Right lobe of liver (tissue), 6 donors: ENCODE results near the gene CRYBA4. TPM values are rescaled to one million over a fixed set of nuclear protein-coding genes. Genes with fewer than 3 reads are reported as not detected.

Experiments used
- ATAC-seq, 4 donors: fragments of 200-7000 bp; cut with Tn5 transposase; one replicate each; pipeline ENCODE4 v1.9.1; 2020; ENCODE audit warnings: mild to moderate bottlenecking in 4 of 4, moderate library complexity in 4 of 4
- DNase-seq, 3 donors: peaks; one replicate each; pipeline ENCODE4 v3.0.0-alpha.2; 2020
- H3K27ac ChIP-seq, 3 donors: fragments of 200-600 bp; one replicate each; pipeline ENCODE4 v1.8.0; 2022
- H3K27me3 ChIP-seq, 2 donors: fragments of 200-600 bp; one replicate each; pipeline ENCODE4 v1.8.0; 2022
- H3K36me3 ChIP-seq, 4 donors: fragments of 200-600 bp; sonication (generic) in 1 of 4; one replicate each; pipeline versions ENCODE4 v1.5.1 to v1.8.0; 2017 to 2022; ENCODE audit warnings: control low read depth in 1 of 4
- H3K4me1 ChIP-seq, 4 donors: fragments of 200-600 bp; sonication (generic) in 1 of 4; one replicate each; pipeline versions ENCODE4 v1.5.1 to v1.8.0; 2017 to 2022; ENCODE audit warnings: control low read depth in 1 of 4
- H3K4me3 ChIP-seq, 3 donors: fragments of 200-600 bp; one replicate each; pipeline ENCODE4 v1.8.0; 2022
- H3K9me3 ChIP-seq, 4 donors: fragments of 200-600 bp; sonication (generic) in 1 of 4; one replicate each; pipeline versions ENCODE4 v1.5.1 to v1.8.0; 2017 to 2022; ENCODE audit warnings: control low read depth in 1 of 4
- CTCF ChIP-seq, 4 donors: fragments of 200-600 bp in 3 of 4; fragments of 450-650 bp in 1 of 4; IDR thresholded peaks; one replicate each; pipeline versions ENCODE4 v1.5.1 to v1.8.0; 2016 to 2022; ENCODE audit warnings: antibody characterized with exemption in 4 of 4, mild to moderate bottlenecking in 2 of 4
- POLR2A ChIP-seq: fragments of 450-650 bp; IDR thresholded peaks from one replicate; pipeline ENCODE4 v1.6.1; 2017; ENCODE audit warnings: antibody characterized with exemption, mild to moderate bottlenecking
- WGBS: methylation state at CpG from one replicate; pipeline ENCODE4 v1.1.6; 2018; ENCODE audit warnings: low coverage, low lambda C conversion rate; ENCODE audit not compliant: insufficient coverage; ENCODE audit errors: missing lambda C conversion rate; 5-methylcytosine and 5-hydroxymethylcytosine counted together
- intact Hi-C, 2 donors: fragments of 100-400 bp; cut with DNase I; formaldehyde crosslinking; loops; one replicate each; pipeline versions ENCODE4 v1.11.2 to v1.14.1; 2022
- long read RNA-seq: library from polyadenylated mRNA; unstranded; transcript quantifications from one replicate; pipeline ENCODE4 v2.0.0, GENCODE V29; 2019
- total RNA-seq, 6 experiments: library from RNA; depleted of rRNA in 2 of 6; stranded (reverse); fragments of >200 nt in 2 of 6; fragmentation: NEBNext Ultra II Directional in 3 of 6; extraction: Animal tissue kit (Norgen Biotek cat#: 25700) in 3 of 6; gene quantifications; one replicate each; pipeline versions ENCODE4 v1.1.0 to v1.2.4, GENCODE V29; 2016 to 2023
- donor health status: DM: no; HTN: yes; CAD: no.
- donor health status: DM: no; HTN: no; CAD: no.
- donor health status: DM: no; HTN: no; CAD: no.
- donor health status: DM: no; HTN: yes; CAD: no.
- donor health status: DM: no; HTN: yes; CAD: no.

CRYBA4 gene
- total RNA-seq: not detected
- long read RNA-seq: 0 reads

GRCh38 chr22:26621663-26622062 is at the start of gene CRYBA4:
Gene CRYBA4 (plus strand): TSS chr22:26621963. CDS start chr22:26622597, 634 bp downstream.
- no peak for TF ChIP-seq CTCF (IDR thresholded peaks at IDR 0.05)
- no peak for TF ChIP-seq POLR2A
- H3K27ac ChIP-seq: no peak within 1 kb of the TSS
- no peaks in the 10 kb centered on the region for H3K36me3 ChIP-seq
- no peak for DNase-seq
- H3K9me3 ChIP-seq: no peaks in the 10 kb centered on the region
- H3K27me3 ChIP-seq: no peaks in the 10 kb centered on the region
- H3K4me1 ChIP-seq: no peaks in the 10 kb centered on the region
- H3K4me3 ChIP-seq: no peak within 1 kb of the TSS
- 70% methylated on average over 2 of the region's 7 CpGs for WGBS
- ATAC-seq: no peak
- intact Hi-C loops: no loop called here

GRCh38 chr22:26573026-26573662 is 48.6 kb upstream of the CRYBA4 start:
- 56% methylated on average over 6 of the region's 10 CpGs for WGBS
- H3K9me3 ChIP-seq: no peaks in the 10 kb centered on the region
- H3K36me3 ChIP-seq: no peaks in the 10 kb centered on the region
- ATAC-seq (peak; percentile 54 to 83 (median 82)), DNase-seq (peak in 2 of 3 donors; percentile 72 to 74)
- H3K27me3 ChIP-seq: no peaks in the 10 kb centered on the region
- H3K27ac ChIP-seq: peak overlapping the region in 1 of 3 donors; percentile 14
- no peak overlapping the region for H3K4me3 ChIP-seq
- peaks cover 0 to 20% (median 0%) of the 10 kb centered on the region in 4 donors for H3K4me1 ChIP-seq
- no peak for TF ChIP-seq POLR2A
- TF ChIP-seq CTCF (IDR thresholded peaks at IDR 0.05): no peak
- intact Hi-C loops: no loop called here

GRCh38 chr22:26574001-26574723 is 47.6 kb upstream of the CRYBA4 start:
- DNase-seq (no peak), ATAC-seq (no peak)
- Histone ChIP-seq H3K27ac (no peak overlapping the region), H3K9me3 (no peaks in the 10 kb centered on the region), H3K4me3 (no peak overlapping the region), H3K36me3 (no peaks in the 10 kb centered on the region), H3K4me1 (peaks cover 0 to 16% (median 0%) of the 10 kb centered on the region in 4 donors), H3K27me3 (no peaks in the 10 kb centered on the region)
- TF ChIP-seq POLR2A (no peak), CTCF (IDR thresholded peaks at IDR 0.05) (no peak)
- 73% methylated on average over 4 of the region's 7 CpGs for WGBS
- intact Hi-C loops: no loop called here

GRCh38 chr22:26576026-26576680 is 45.6 kb upstream of the CRYBA4 start:
- Histone ChIP-seq H3K36me3 (no peaks in the 10 kb centered on the region), H3K27me3 (no peaks in the 10 kb centered on the region), H3K9me3 (no peaks in the 10 kb centered on the region), H3K4me1 (peaks cover 0 to 16% (median 0%) of the 10 kb centered on the region in 4 donors), H3K4me3 (no peak overlapping the region), H3K27ac (no peak overlapping the region)
- WGBS: 49% methylated on average over 7 of the region's 8 CpGs
- intact Hi-C loops: no loop called here
- no peak for TF ChIP-seq CTCF (IDR thresholded peaks at IDR 0.05)
- TF ChIP-seq POLR2A: no peak
- peak in 2 of 4 donors; percentile 12 to 34 for ATAC-seq
- no peak for DNase-seq
